ENCODE data around the gene PANX3. TPM values are rescaled to one million over a fixed set of nuclear protein-coding genes. Genes with fewer than 3 reads are reported as not detected.
A peak's percentile ranks its signal among the peaks of the same experiment; 100 is the strongest.

PANX3 gene
- total and polyA plus RNA-seq, 9 of the 15 experiments (the other 6 are each of a cell fraction or from before 2014, with no cell fraction given): 0.09 to 0.69 (median 0.39) TPM

DNA sequence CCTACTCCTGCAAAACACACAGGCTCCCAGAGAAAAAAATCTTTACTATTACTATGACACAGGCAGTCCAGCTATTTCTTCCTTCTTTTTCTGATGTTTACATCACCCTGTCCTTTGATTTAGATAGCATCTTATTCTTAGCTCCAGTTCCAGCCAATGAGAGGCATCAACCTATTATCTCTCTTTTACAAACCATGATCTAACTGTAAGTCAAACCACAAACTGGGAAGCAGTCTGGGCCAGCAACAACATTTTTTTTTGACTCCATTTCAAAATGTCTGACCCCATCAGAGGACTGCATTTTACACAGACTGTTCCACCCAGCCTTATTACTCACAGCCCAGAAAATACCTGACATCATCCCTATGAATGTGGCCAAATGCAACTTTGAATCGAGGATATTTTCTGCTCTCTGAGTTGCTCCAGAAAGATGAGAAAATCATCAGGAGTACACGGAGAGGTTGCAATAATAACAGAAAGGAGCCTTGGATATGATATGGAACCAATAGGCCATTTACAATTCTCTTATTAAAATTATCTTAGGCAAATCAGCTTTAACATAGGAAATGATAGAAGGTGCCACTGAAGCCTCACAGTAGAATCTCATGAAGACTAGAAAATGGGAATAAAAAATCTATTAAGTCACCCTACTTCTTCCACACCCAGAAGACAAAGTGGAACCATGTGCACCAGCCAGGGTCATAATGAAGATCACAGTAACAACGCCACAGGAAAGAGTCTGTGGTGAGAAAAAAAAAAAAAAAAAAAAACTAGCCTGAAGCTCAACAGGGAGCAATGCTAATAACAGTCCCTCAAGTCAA is 32.6 kb downstream of the PANX3 start (continued):
- TF ChIP-seq E2F8 (IDR thresholded peaks at IDR 0.05; ENCODE audit: low read depth, partially characterized antibody) (no peak), HES1 (IDR thresholded peaks at IDR 0.05; ENCODE audit: low read depth) (no peak; the same call in 1 of the 2 replicates), ZNF655 (CRISPR knock-in tag; IDR thresholded peaks at IDR 0.05) (no peak), FOSL1 (tag; conservative IDR thresholded peaks at IDR 0.05) (peak; percentile 65), RFX1 (IDR thresholded peaks at IDR 0.05) (no peak), SMARCA4 (IDR thresholded peaks at IDR 0.05) (peak; percentile 70), GABPA (tag; conservative IDR thresholded peaks at IDR 0.05; ENCODE audit: low read depth) (peak; percentile 52), KLF13 (tag; IDR thresholded peaks at IDR 0.05; ENCODE audit: borderline replicate concordance, low read depth) (no peak), ZNF224 (CRISPR knock-in tag; IDR thresholded peaks at IDR 0.05) (no peak), CBFA2T3 (IDR thresholded peaks at IDR 0.05) (peak; percentile 40; the same call in 1 of the 2 replicates), SPI1 (IDR thresholded peaks at IDR 0.05; ENCODE audit: borderline replicate concordance, low read depth, low read length) (no peak), ZNF444 (CRISPR knock-in tag; IDR thresholded peaks at IDR 0.05) (no peak), ZFP1 (CRISPR knock-in tag; IDR thresholded peaks at IDR 0.05) (no peak), ARID3A (IDR thresholded peaks at IDR 0.05; ENCODE audit: borderline replicate concordance, low read depth, low read length) (0 out of 2 replicates have a peak, but pooled peaks have one; percentile 20), ARID1B (IDR thresholded peaks at IDR 0.05) (peak; percentile 74), IRF2 (CRISPR knock-in tag; IDR thresholded peaks at IDR 0.05) (no peak), BHLHE40 (IDR thresholded peaks at IDR 0.05; ENCODE audit: low read length) (no peak)
- TF ChIP-seq, protein P1, sequence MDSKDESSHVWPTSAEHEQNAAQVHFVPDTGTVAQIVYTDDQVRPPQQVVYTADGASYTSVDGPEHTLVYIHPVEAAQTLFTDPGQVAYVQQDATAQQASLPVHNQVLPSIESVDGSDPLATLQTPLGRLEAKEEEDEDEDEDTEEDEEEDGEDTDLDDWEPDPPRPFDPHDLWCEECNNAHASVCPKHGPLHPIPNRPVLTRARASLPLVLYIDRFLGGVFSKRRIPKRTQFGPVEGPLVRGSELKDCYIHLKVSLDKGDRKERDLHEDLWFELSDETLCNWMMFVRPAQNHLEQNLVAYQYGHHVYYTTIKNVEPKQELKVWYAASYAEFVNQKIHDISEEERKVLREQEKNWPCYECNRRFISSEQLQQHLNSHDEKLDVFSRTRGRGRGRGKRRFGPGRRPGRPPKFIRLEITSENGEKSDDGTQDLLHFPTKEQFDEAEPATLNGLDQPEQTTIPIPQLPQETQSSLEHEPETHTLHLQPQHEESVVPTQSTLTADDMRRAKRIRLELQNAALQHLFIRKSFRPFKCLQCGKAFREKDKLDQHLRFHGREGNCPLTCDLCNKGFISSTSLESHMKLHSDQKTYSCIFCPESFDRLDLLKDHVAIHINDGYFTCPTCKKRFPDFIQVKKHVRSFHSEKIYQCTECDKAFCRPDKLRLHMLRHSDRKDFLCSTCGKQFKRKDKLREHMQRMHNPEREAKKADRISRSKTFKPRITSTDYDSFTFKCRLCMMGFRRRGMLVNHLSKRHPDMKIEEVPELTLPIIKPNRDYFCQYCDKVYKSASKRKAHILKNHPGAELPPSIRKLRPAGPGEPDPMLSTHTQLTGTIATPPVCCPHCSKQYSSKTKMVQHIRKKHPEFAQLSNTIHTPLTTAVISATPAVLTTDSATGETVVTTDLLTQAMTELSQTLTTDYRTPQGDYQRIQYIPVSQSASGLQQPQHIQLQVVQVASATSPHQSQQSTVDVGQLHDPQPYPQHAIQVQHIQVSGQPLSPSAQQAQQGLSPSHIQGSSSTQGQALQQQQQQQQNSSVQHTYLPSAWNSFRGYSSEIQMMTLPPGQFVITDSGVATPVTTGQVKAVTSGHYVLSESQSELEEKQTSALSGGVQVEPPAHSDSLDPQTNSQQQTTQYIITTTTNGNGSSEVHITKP (IDR thresholded peaks at IDR 0.05; ENCODE audit: partially characterized antibody): peak; percentile 36

Measured in K562 (cell line).